G401.6 (cell line): ENCODE data around the gene REPIN1.

ENCODE experiments used
- FAIRE-seq: peaks from 2 replicates; lab custom pipeline; 2012; peaks lifted over from hg19 to GRCh38; lab: Jason Lieb, UNC

Gene REPIN1

GRCh38 chr7:150337179-150337578, 31.4 kb upstream of the REPIN1 start:
- FAIRE-seq = no peak

GRCh38 chr7:150337659-150338081, 31.0 kb upstream of the REPIN1 start:
- FAIRE-seq = no peak

GRCh38 chr7:150338166-150338829, 30.3 kb upstream of the REPIN1 start:
- no peak for FAIRE-seq

GRCh38 chr7:150339409-150339809, 29.2 kb upstream of the REPIN1 start:
- no peak for FAIRE-seq

GRCh38 chr7:150340024-150340749, 28.4 kb upstream of the REPIN1 start:
- FAIRE-seq = no peak

- FAIRE-seq = no peak
Measured at GRCh38 chr7:150340875-150341262, 27.8 kb upstream of the REPIN1 start.

- no peak for FAIRE-seq
Measured at GRCh38 chr7:150341263-150342120, 27.1 kb upstream of the REPIN1 start, which contains the start of gene RARRES2. TSS of gene RARRES2 (minus strand) at chr7:150341629. CDS start at chr7:150340609, 1,020 bp downstream.

GRCh38 chr7:150342121-150342408, 26.6 kb upstream of the REPIN1 start:
- FAIRE-seq = no peak

- no peak for FAIRE-seq
Measured at GRCh38 chr7:150343225-150343624, 25.4 kb upstream of the REPIN1 start.

GRCh38 chr7:150344299-150344698, 24.3 kb upstream of the REPIN1 start:
- peak; percentile 56 for FAIRE-seq

GRCh38 chr7:150345012-150345411, 23.6 kb upstream of the REPIN1 start:
- no peak for FAIRE-seq

GRCh38 chr7:150346922-150347321, 21.7 kb upstream of the REPIN1 start:
- FAIRE-seq = no peak

GRCh38 chr7:150351587-150352194, 16.9 kb upstream of the REPIN1 start:
- FAIRE-seq = no peak

GRCh38 chr7:150355666-150356059, 13.0 kb upstream of the REPIN1 start:
- FAIRE-seq = no peak

GRCh38 chr7:150356265-150356897, 12.2 kb upstream of the REPIN1 start:
- peak; percentile 49 for FAIRE-seq

- no peak for FAIRE-seq
Measured at GRCh38 chr7:150357270-150357669, 11.4 kb upstream of the REPIN1 start.

- peak; percentile 6 for FAIRE-seq
Measured at GRCh38 chr7:150357771-150358427, 10.7 kb upstream of the REPIN1 start.

- no peak for FAIRE-seq
Measured at GRCh38 chr7:150358433-150358832, 10.2 kb upstream of the REPIN1 start.

GRCh38 chr7:150358988-150359621, 9.5 kb upstream of the REPIN1 start:
- no peak for FAIRE-seq

GRCh38 chr7:150359622-150360362, 8.8 kb upstream of the REPIN1 start:
- FAIRE-seq = no peak
